ENCODE results near the gene SAMD14.

DNA sequence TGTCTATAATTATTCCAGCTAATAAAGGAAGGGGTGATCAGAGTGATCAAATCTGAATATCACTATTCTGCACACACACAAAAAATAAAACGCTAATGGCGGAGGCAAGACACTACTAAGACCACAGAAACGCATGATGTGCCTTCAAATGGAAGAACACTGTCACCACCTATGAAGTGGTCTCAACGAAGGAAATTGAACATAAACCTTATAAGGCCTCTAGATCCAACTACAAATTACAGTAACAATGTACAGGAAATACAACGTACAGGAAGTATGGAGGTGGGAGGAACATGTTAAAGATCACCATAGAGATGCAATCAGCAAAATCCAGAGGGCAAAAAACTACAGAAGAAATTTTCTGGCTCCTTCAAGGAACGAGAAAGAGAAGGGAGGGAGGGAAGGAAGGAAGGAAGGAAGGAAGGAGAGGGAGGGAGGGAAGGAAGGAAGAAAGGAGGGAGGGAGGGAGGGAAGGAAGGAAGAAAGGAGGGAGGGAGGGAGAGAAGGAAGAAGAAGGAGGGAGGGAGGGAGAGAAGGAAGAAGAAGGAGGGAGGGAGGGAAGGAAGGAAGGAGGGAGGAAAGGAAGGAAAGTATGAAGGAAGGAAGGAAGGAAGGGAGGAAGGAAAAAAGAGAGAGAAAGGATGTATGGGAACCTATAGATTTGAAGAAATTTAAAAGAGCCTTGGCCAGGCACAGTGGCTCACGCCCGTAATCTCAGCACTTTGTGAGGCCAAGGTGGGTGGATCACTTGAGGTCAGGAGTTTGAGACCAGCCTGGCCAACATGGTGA lies 32.7 kb upstream of the SAMD14 start:
- TF ChIP-seq POLR2A (IDR thresholded peaks at IDR 0.05; ENCODE audit: low read depth, low read length) (no peak), POLR2AphosphoS5 (IDR thresholded peaks at IDR 0.05; ENCODE audit: low read depth, low read length) (no peak), SPI1 (IDR thresholded peaks at IDR 0.05; ENCODE audit: low read depth, low read length) (no peak), TAF1 (IDR thresholded peaks at IDR 0.05; ENCODE audit: low read depth, low read length) (no peak)

All from GM12891 (cell line).